ENCODE results near the gene PRR33.

Gene PRR33

GRCh38 chr11:1935156-1936071, 43.7 kb upstream of the PRR33 start:
- no peak overlapping the region for H3K4me3 ChIP-seq (ENCODE audit: low read depth, low read length)
- no peak for TF ChIP-seq CTCF (IDR thresholded peaks at IDR 0.05; ENCODE audit: borderline replicate concordance, insufficient read depth, low read depth, low read length)

DNA sequence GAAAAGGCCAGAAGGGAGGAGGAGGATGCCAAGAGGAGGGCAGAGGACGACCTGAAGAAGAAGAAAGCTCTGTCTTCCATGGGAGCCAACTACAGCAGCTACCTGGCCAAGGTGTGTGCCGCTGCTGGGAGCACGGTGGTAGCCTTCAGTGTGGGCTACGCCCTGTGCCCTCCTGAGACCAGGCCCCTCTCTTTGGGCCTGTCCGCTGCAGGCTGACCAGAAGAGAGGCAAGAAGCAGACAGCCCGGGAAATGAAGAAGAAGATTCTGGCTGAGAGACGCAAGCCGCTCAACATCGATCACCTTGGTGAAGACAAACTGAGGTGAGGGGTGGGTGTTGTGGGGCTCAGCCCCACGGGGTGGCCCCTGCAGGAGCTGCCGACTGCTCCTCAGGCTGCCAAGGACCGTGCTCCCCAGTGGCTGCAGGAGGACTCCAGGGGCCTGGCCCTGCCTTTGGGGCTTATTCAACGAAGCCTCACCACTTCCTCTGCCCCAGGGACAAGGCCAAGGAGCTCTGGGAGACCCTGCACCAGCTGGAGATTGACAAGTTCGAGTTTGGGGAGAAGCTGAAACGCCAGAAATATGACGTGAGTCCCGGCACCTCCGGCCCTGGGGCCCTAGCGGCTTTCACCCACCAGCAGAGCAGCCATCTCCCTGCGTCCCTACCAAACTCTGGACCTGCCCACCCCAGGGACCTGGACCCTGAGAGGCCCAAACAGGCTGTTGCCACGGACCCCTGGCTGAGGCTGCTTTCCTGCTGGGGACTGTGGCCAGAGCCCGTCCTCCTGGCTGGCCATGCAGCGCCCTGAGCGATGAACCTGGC, 42.9 kb upstream of the PRR33 start:
- H3K4me3 ChIP-seq (ENCODE audit: low read depth, low read length), result no peak overlapping the region

DNA sequence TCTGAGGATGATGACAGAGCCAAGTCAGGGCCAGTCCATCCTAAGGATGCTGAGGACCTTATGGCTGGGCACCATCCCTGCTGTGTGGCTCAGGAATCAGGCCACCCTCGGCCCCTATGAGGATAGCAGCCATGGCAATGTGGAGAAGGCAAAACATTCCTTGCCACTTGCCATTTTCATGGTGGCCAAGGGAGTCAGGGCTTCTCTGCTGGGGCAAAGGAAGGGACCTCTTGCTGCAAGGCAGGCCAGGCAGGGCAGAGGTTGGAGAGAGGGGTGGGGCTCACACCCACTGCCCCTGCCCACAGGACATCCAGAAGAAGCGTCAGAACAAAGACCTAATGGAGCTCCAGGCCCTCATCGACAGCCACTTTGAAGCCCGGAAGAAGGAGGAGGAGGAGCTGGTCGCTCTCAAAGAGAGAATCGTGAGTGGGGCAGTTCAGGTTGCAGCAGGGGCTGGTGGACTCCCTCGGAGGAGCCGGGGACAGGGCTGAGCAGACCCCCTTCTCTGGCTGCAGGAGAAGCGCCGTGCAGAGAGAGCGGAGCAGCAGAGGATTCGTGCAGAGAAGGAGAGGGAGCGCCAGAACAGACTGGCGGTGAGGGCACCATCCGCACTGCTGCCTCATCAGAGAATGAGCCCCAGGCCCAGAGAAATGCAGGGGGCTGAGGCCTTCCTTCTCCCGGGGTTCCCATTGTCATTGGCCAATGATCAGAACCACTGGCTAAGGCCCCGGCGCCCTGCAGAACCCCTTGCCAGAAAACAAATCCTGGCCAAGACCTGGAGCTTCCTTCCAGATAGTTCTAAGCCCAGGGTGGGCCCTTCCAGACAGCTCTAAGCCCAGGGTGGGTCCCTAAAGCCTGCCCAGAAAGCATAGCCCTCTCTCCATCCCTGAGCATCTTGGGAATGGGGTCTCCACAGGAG, 42.0 kb upstream of the PRR33 start:
- no peak for TF ChIP-seq CTCF (IDR thresholded peaks at IDR 0.05; ENCODE audit: borderline replicate concordance, insufficient read depth, low read depth, low read length)
- no peak overlapping the region for H3K4me3 ChIP-seq (ENCODE audit: low read depth, low read length)

More for the DNA sequence above, 42.9 kb upstream of the PRR33 start:
- no peak for TF ChIP-seq CTCF (IDR thresholded peaks at IDR 0.05; ENCODE audit: borderline replicate concordance, insufficient read depth, low read depth, low read length)

DNA sequence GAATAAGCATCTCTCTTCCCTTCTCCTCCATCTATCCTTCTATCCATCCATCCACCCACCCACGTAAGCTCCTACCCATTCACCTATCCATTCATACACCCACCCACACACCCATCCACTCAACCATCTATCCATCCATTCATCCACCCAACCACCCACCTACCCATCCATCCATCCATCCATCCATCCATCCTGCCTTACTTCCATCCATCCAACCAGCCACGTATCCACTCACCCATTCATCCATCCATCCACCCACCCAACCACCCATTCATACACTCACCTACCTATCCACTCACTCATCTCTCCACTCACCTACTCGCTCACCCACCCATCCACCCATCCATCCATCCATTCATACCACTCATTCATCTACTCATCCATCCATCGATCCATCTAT, 41.0 kb upstream of the PRR33 start:
- TF ChIP-seq CTCF (IDR thresholded peaks at IDR 0.05; ENCODE audit: borderline replicate concordance, insufficient read depth, low read depth, low read length), result no peak
- H3K4me3 ChIP-seq (ENCODE audit: low read depth, low read length), result no peak overlapping the region

GRCh38 chr11:1932105-1932480, 40.4 kb upstream of the PRR33 start:
- no peak for TF ChIP-seq CTCF (IDR thresholded peaks at IDR 0.05; ENCODE audit: borderline replicate concordance, insufficient read depth, low read depth, low read length)
- H3K4me3 ChIP-seq (ENCODE audit: low read depth, low read length), result no peak overlapping the region

DNA sequence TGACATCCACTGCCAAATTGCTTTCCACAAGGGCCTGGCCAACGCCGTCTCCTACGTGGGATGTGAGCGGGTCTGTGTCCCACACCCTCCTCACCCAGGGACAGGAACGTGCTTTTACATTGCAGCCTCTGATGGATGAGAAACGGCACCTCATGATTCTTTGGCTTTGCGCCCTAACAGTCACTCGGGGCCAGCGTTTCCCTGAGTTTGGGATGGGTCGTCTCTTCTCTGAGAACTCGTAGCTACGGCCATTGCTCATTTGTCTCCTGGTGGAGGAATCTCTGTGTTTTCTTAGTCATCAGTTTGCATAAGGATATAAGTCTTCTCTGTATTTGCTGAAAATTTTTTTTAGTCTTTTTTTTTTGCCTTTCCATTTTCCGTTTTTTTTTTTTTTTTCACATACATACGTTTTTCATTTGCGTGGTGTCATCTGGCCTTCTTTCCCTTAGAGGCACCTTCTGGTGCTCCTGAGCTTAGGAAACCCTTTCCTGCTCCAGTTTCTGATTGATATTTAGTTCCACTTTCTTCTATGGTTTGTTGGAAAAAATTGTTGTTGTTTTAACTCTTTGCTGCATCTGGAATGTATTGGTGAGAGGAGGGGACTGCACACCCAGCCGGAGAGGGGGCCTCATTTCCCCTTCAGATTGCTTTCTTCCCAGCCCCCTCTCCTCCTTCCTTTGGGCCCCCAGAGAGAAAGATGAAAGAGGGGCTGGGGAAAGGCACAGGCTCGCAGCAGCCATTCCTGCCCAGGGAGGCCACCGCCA, 39.8 kb upstream of the PRR33 start:
- no peak for TF ChIP-seq CTCF (IDR thresholded peaks at IDR 0.05; ENCODE audit: borderline replicate concordance, insufficient read depth, low read depth, low read length)

More for the DNA sequence above, 39.8 kb upstream of the PRR33 start:
- H3K4me3 ChIP-seq (ENCODE audit: low read depth, low read length), result no peak overlapping the region

Data from GM12875 (cell line).